GM19328 (cell line): ENCODE results near the gene TAS1R1.
"Not testable (repeated sequence)": the region's sequence is repeated elsewhere in the genome, so short reads cannot be mapped to it uniquely, and the experiment has no call there.

Experiments
- ATAC-seq: cut with Tn5 transposase; IDR thresholded peaks from one replicate; pipeline ENCODE4 v1.9.1; 2021; ENCODE audit warnings: mild to moderate bottlenecking, moderate library complexity; ENCODE audit not compliant: unreplicated experiment

Gene TAS1R1

GRCh38 chr1:6588128-6588892, 33.2 kb downstream of the TAS1R1 start:
- ATAC-seq: no peak

DNA sequence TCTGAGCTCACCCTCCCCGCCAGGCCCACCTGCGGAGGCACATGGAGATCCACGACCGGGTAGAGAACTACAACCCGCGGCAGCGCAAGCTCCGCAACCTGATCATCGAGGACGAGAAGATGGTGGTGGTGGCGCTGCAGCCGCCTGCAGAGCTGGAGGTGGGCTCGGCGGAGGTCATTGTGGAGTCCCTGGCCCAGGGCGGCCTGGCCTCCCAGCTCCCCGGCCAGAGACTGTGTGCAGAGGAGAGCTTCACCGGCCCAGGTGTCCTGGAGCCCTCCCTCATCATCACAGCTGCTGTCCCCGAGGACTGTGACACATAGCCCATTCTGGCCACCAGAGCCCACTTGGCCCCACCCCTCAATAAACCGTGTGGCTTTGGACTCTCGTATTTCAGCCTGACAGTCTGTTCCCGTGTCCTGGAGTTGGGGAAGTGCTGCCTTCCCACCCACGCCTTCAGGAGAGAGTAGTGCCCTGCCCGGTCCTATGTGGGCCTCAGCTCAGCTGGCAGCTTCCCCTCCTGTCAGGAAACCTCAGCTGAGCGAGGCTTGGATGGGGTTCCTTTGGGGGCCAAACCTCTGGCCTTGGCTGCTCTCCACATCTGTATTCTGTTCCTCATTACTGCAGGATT, 33.9 kb downstream of the TAS1R1 start:
- no peak for ATAC-seq

DNA sequence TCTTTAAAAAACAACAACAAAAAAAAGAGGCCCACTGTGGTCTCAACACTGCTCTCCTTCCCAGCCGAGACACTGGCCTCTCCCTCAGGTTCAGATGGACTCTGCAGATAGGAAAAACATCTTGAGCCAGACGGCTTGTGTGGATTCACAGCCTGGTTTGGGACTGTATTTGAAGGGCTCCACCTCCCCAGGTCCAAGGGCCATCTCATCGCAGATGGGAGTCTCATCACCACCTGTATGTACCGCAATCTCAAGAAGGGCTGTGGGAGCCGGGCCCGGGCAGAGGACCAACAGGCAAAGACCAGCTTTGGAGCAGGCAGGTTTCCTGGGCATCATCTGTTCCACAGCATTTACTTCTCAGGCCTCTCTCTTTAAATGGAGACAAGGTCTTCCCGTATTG, 34.9 kb downstream of the TAS1R1 start:
- no peak for ATAC-seq

DNA sequence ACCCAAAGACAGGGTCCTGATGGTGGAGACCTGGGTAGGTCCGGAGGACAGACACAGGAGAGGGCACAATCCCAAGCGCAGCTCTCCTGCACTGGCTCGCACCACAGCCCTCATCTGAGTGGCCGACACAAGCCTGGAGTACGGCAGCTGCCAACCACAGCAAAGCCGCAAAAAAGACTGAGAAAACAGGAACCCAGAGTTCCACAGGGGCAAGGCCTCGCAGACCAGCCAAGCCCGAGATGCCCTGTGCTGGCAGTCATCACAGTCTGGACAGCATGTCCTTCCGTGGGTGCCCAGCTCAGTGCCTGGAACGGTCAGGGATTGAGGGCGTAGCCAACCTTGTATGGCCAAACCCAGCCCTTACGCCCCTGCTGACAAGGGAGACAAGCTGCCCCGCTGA, 36.1 kb downstream of the TAS1R1 start:
- no peak for ATAC-seq

DNA sequence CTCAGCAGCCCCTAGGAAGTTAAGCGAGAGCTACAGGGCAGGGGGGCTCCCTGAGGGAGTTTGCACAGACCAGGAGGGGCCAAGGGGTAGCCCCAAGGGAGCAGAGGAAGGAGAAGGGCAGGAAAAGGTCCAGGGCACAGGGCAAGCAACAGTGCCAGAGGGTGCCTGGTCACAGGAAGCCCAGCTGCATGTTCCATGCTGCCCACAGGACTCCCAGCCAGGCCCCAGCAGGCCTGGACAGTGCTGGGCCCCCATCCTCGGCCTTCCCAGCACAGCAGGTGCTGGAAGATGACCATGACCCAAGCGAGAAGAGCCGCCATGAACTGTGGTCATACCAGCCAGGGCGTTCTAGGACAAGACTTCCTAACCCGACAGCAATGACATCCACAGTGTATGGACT, 36.5 kb downstream of the TAS1R1 start:
- ATAC-seq: no peak

GRCh38 chr1:6592441-6592840, 37.3 kb downstream of the TAS1R1 start:
- ATAC-seq: no peak

DNA sequence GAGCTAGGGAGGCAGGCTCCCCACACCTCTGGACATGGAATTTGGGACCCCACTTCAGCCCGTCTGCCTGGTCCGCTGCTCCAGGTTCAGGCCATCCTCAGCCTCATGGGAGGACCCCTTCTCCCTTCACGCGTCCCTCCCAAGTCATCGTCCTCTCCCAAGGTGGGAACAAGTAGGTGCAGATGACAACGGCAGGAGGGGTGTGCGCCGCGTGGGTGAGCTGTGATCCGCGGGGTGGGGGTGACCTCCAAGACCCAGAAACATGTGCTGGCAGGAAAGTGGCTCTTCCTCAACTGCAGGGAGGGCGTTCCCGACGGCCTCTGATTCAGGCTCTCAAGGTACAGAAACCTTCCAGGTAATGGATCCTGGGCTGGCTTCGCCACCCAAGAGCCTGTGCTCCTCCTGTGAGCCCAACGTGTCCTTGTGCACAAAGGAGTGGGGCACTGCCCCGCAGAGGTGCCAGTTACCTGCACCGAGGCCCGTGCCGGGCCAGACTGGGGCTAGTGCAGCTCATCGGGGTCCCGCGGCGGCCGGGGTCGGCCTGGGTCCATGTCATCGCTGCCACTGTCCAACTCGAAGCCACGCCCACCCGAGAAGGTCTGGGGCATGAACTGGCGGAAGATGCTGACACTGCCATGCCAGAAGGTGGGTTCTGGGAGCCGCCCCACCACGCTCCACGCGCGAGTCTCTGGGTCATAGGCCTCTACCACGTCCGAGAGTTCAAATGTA, 37.9 kb downstream of the TAS1R1 start:
- no peak for ATAC-seq

DNA sequence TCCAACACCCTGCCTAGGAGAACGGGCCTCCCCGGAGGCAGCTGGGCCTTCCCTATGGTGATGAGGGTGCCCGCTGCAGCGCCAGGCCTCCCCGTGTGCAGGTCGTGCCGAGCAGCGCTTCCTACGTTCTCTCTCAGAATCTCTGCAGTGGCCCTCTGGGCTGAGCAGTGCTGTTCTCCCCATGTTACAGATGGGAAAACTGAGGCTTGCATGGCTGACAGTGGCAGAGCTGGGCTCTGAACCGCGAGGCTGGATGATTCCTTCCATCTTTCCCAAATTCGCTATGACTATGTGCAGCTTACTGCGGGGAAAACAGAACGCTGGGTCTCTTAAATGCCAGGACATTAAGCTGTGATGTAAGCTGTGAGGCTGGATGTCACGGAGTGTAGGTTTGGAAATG, 38.7 kb downstream of the TAS1R1 start:
- no peak for ATAC-seq

DNA sequence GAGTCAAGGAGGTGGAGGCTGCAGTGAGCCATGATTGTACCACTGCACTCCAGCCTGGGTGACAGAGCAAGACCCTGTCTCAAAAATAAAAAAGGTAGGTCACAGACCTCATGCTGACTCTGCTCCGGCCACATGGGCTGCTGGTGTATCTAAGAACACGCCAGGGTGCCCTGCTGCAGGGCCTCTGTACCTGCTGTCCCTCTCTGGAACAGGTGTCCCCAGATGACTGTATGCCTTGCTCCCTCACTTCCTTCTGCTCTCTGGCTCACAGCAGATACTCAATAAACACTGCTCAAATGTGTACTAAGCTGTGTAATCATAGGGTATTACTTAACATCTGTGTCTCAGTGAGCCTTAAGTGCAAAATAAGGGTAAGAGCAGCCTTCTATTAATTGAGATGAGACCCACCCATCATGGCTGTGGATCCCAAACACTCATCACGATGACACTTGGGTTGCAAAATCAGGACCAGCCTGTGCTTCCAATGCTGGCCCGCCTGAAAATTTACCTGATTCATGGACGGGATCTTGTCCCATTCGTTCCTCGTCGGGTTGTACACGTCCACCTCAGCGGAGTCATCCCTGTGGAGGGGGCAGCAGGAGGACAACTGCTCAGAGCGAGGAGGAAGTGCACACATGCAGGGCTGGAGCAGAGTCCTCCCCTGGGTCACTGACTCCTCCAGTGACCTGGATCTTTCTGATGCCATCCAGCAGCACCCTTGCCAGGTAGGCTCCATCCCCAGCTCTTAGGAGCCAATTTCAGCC, 40.1 kb downstream of the TAS1R1 start:
- ATAC-seq: no peak

DNA sequence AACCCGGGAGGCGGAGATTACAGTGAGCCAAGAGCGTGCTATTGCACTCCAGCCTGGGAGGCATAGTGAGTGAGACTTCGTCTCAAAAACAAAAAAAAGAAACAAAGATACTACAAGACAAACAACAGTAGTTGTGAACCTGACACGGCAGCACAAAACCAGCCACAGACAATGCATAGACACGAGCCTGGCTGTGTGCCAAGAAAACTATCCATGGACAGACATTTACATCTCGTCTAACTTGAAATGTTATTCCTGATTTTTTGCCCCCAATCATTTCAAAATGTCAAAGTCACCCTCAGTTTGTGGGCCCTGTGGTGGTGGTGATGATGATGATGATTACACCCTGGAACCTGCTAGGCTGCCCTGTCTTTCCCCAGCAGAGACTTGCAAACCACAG, 41.2 kb downstream of the TAS1R1 start:
- no peak for ATAC-seq

- no peak for ATAC-seq
Measured at GRCh38 chr1:6596886-6597776, 42.0 kb downstream of the TAS1R1 start.

GRCh38 chr1:6597777-6598131, 42.6 kb downstream of the TAS1R1 start:
- ATAC-seq: no peak

- ATAC-seq: no peak
Measured at GRCh38 chr1:6599141-6599975, 44.3 kb downstream of the TAS1R1 start.

DNA sequence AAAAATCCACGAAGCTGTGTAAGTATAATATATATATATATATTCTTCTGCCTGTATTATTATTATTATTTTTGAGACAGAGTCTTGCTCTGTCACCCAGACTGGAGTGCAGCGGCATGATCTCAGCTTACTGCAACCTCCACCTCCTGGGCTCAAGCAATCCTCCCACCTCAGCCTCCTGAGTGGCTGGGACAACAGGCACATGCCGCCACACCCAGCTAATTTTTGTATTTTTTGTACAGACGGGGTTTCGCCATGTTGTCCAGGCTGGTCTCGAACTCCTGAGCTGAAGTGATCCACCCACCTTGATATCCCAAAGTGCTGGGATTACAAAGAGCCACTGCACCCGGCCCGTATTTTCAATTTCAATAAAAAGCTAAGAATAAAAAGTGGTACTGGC, 44.9 kb downstream of the TAS1R1 start:
- ATAC-seq: not testable (repeated sequence)

GRCh38 chr1:6600410-6601048, 45.4 kb downstream of the TAS1R1 start:
- no peak for ATAC-seq

GRCh38 chr1:6601049-6601922, 46.2 kb downstream of the TAS1R1 start:
- ATAC-seq: no peak

DNA sequence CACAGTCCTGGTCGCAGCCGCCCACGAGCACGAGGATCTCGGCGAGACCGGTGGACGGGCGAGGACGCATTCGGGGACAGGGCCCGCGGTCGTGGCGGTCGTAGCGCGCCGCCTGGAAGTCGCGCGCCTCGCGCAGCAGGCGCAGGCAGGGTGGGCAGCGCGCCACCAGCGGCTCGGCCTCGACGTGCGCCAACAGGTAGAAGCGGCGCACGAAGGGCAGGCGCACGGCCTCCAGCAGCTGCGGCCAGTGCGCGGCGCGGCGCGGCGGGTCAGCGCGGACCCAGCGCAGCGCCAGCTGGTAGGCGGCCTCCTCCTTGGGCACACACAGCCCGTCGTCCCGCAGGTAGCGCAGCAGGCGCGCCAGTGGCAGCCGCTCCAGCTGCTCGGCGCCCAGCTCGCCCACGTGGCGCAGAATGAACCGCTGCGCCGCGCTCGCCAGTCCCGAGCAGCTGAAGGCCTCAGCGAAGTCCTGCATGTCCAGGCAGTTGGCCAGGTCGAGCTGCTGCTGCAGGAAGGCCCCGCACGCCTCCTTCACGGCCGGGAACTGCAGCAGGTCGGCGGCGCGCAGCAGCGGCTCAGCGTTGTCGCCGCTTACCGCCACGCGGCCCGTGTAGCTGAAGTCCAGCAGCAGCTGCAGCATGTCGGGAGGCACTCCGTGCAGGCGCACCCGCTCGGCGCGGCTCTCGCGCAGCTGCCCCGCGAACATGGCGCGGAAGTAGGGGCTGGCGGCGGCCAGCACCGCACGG, 47.0 kb downstream of the TAS1R1 start:
- ATAC-seq: peak; percentile 6
